H1 (cell line): ENCODE results near the gene HPS6. TPM values are rescaled to one million over a fixed set of nuclear protein-coding genes. Genes with fewer than 3 reads are reported as not detected.
A peak's percentile ranks its signal among the peaks of the same experiment; 100 is the strongest.

ENCODE experiments used
- CTCF ChIA-PET: fragments of 300-600 bp; sonication (Branson Sonifier 250); formaldehyde crosslinking; loops from one replicate; lab custom pipeline; 2021; ENCODE audit not compliant: partially characterized antibody; lab: Charles Lee
- POLR2A ChIA-PET: fragments of 300-600 bp; sonication (Branson Sonifier 250); formaldehyde crosslinking; loops from one replicate; lab custom pipeline; 2021; ENCODE audit warnings: inconsistent platforms; ENCODE audit not compliant: partially characterized antibody; lab: Charles Lee
- DNase-seq, 2 experiments: peaks; one replicate each; pipeline versions ENCODE4 v3.0.0 to v3.0.0-alpha.2; 2010 to 2022; ENCODE audit warnings: low spot score in 2 of 2, low read depth in 1 of 2, mixed read lengths in 1 of 2
- FAIRE-seq: peaks from 2 replicates; lab custom pipeline; 2011; peaks lifted over from hg19 to GRCh38; lab: Jason Lieb, UNC
- H2AFZ ChIP-seq: 2 replicates; pipeline ENCODE4 v1.8.1; 2012; ENCODE audit warnings: low read length, inconsistent platforms
- H2AK5ac ChIP-seq: 2 replicates; pipeline ENCODE4 v1.6.1; 2013; ENCODE audit warnings: low read depth, low read length
- H2BK120ac ChIP-seq: replicated peaks from 2 replicates; pipeline ENCODE3; 2013; ENCODE audit warnings: low read depth, low read length, inconsistent platforms
- H2BK12ac ChIP-seq: 2 replicates; pipeline ENCODE4 v1.6.1; 2013; ENCODE audit warnings: low read depth, low read length
- H2BK15ac ChIP-seq: 2 replicates; pipeline ENCODE4 v1.6.1; 2013; ENCODE audit warnings: low read length
- H2BK20ac ChIP-seq: 2 replicates; pipeline ENCODE4 v1.6.1; 2013; ENCODE audit warnings: low read length
- H2BK5ac ChIP-seq: 2 replicates; pipeline ENCODE4 v1.6.1; 2013; ENCODE audit warnings: low read depth, low read length
- H3K14ac ChIP-seq: 2 replicates; pipeline ENCODE4 v1.6.1; 2013; ENCODE audit warnings: inconsistent platforms; ENCODE audit not compliant: insufficient read length
- H3K18ac ChIP-seq: 2 replicates; pipeline ENCODE4 v1.6.1; 2013; ENCODE audit warnings: low read length; ENCODE audit errors: extremely low read depth
- H3K23ac ChIP-seq: 2 replicates; pipeline ENCODE4 v1.6.1; 2013; ENCODE audit warnings: inconsistent platforms; ENCODE audit not compliant: insufficient read length
- H3K23me2 ChIP-seq: 2 replicates; pipeline ENCODE4 v1.6.1; 2013; ENCODE audit warnings: low read depth, low read length
- H3K27ac ChIP-seq: 2 replicates; pipeline ENCODE4 v1.6.1; 2011; ENCODE audit warnings: low read depth, low read length, inconsistent platforms
- H3K27me3 ChIP-seq, 4 experiments: replicated peaks in 1 of 4; 1 replicate in 1 of 4; 2 replicates in 3 of 4; pipeline versions ENCODE4 v1.6.1 to v1.8.1; 2011 to 2013; ENCODE audit warnings: low read length in 3 of 4, mild to moderate bottlenecking in 3 of 4, inconsistent platforms in 2 of 4, mixed read lengths in 2 of 4, moderate library complexity in 1 of 4; ENCODE audit not compliant: control insufficient read depth in 3 of 4, insufficient read depth in 3 of 4; ENCODE audit errors: extremely low read depth in 1 of 4
- H3K36me3 ChIP-seq, 4 experiments: 2 replicates each; pipeline versions ENCODE4 v1.6.1 to v1.8.1; 2011 to 2013; ENCODE audit warnings: mild to moderate bottlenecking in 4 of 4, low read length in 3 of 4, moderate library complexity in 2 of 4, control low read depth in 1 of 4, inconsistent platforms in 1 of 4; ENCODE audit not compliant: insufficient read depth in 4 of 4, control insufficient read depth in 2 of 4
- H3K4ac ChIP-seq: replicated peaks from 2 replicates; pipeline ENCODE3; 2013; ENCODE audit warnings: low read length, low read depth, mixed read lengths, inconsistent platforms; ENCODE audit not compliant: insufficient read length
- H3K4me1 ChIP-seq, 4 experiments: replicated peaks in 1 of 4; 1 replicate in 1 of 4; 2 replicates in 3 of 4; pipeline versions ENCODE4 v1.6.1 to v1.8.1; 2011 to 2013; ENCODE audit warnings: low read length in 3 of 4, inconsistent platforms in 2 of 4, mixed read lengths in 1 of 4; ENCODE audit not compliant: insufficient read depth in 4 of 4, control insufficient read depth in 3 of 4
- H3K4me2 ChIP-seq, 2 experiments: 2 replicates each; pipeline versions ENCODE4 v1.6.1 to v1.8.1; 2011 to 2013; ENCODE audit warnings: low read depth in 2 of 2, low read length in 2 of 2, control low read depth in 1 of 2, inconsistent platforms in 1 of 2, mild to moderate bottlenecking in 1 of 2; ENCODE audit not compliant: insufficient read depth in 1 of 2
- H3K4me3 ChIP-seq, 4 experiments: fragments of 200-600, 300-600 bp in 1 of 4; sonication (generic), shearing (Covaris generic), sonication (Bioruptor Twin) in 1 of 4; 2 replicates each; pipeline versions ENCODE4 v1.5.1 to v1.8.1; 2011 to 2016; ENCODE audit warnings: low read length in 4 of 4, low read depth in 3 of 4, control low read depth in 2 of 4, inconsistent platforms in 2 of 4, mild to moderate bottlenecking in 2 of 4, mixed read lengths in 1 of 4, moderate library complexity in 1 of 4; ENCODE audit not compliant: insufficient read depth in 2 of 4; ENCODE audit errors: extremely low read depth in 1 of 4
- H3K56ac ChIP-seq: replicated peaks from 2 replicates; pipeline ENCODE3; 2013; ENCODE audit warnings: low read depth, mild to moderate bottlenecking, mixed read lengths, low read length, inconsistent platforms; ENCODE audit not compliant: insufficient read length
- H3K79me1 ChIP-seq: 2 replicates; pipeline ENCODE4 v1.6.1; 2013; ENCODE audit warnings: low read depth, low read length, control low read depth
- H3K79me2 ChIP-seq, 2 experiments: 2 replicates each; pipeline versions ENCODE4 v1.6.1 to v1.8.1; 2012 to 2013; ENCODE audit warnings: low read length in 2 of 2, mild to moderate bottlenecking in 2 of 2, inconsistent platforms in 1 of 2; ENCODE audit not compliant: insufficient read depth in 2 of 2, control insufficient read depth in 1 of 2
- H3K9ac ChIP-seq, 4 experiments: replicated peaks in 1 of 4; 1 replicate in 1 of 4; 2 replicates in 3 of 4; pipeline versions ENCODE4 v1.6.1 to v1.8.1; 2011 to 2013; ENCODE audit warnings: low read depth in 3 of 4, low read length in 3 of 4, control low read depth in 2 of 4, mild to moderate bottlenecking in 2 of 4, moderate library complexity in 2 of 4, inconsistent platforms in 1 of 4; ENCODE audit errors: extremely low read depth in 1 of 4
- H3K9me3 ChIP-seq, 2 experiments: 2 replicates each; pipeline versions ENCODE4 v1.6.1 to v1.8.1; 2012 to 2013; ENCODE audit warnings: mild to moderate bottlenecking in 2 of 2, moderate library complexity in 2 of 2, control low read depth in 1 of 2, inconsistent platforms in 1 of 2, low read depth in 1 of 2, low read length in 1 of 2, mixed read lengths in 1 of 2; ENCODE audit not compliant: insufficient read depth in 2 of 2
- H4K20me1 ChIP-seq, 2 experiments: replicated peaks in 1 of 2; 2 replicates each; pipeline versions ENCODE3 to v1.8.1; 2011 to 2013; ENCODE audit warnings: inconsistent platforms in 2 of 2, low read length in 2 of 2, mild to moderate bottlenecking in 1 of 2; ENCODE audit not compliant: insufficient read depth in 2 of 2, control insufficient read depth in 1 of 2
- H4K5ac ChIP-seq: 2 replicates; pipeline ENCODE4 v1.6.1; 2013; ENCODE audit warnings: low read length, low read depth, mixed read lengths, inconsistent platforms; ENCODE audit not compliant: insufficient read length
- H4K8ac ChIP-seq: 2 replicates; pipeline ENCODE4 v1.8.0; 2013; ENCODE audit warnings: mild to moderate bottlenecking, moderate library complexity, low read length, inconsistent platforms; ENCODE audit not compliant: insufficient read depth; ENCODE audit errors: extremely low read depth
- H4K91ac ChIP-seq: replicated peaks from 2 replicates; pipeline ENCODE3; 2013; ENCODE audit warnings: low read length, mixed read lengths, inconsistent platforms; ENCODE audit not compliant: insufficient read length
- CREB1 ChIP-seq: IDR thresholded peaks from 2 replicates; pipeline ENCODE4 v1.6.1; 2012; ENCODE audit warnings: inconsistent platforms
- GABPA ChIP-seq: IDR thresholded peaks from 2 replicates; pipeline ENCODE4 v1.6.1; 2011; ENCODE audit warnings: mild to moderate bottlenecking, low read length, moderate library complexity, borderline replicate concordance; ENCODE audit not compliant: insufficient read depth
- GTF2F1 ChIP-seq: IDR thresholded peaks from 2 replicates; pipeline ENCODE4 v1.6.1; 2012; ENCODE audit warnings: low read depth, low read length, improper control_type of control experiment, borderline replicate concordance
- NANOG ChIP-seq: IDR thresholded peaks from 2 replicates; pipeline ENCODE4 v1.6.1; 2011; ENCODE audit warnings: low read length, low read depth, mild to moderate bottlenecking, inconsistent platforms; ENCODE audit not compliant: insufficient read depth, poor library complexity, severe bottlenecking
- SUZ12 ChIP-seq: fragments of 200-600 bp; sonication (generic); IDR thresholded peaks from 2 replicates; pipeline ENCODE4 v1.6.1; 2012; ENCODE audit warnings: mild to moderate bottlenecking, inconsistent platforms, low read length, moderate library complexity, mixed read lengths
- TEAD4 ChIP-seq: IDR thresholded peaks from 2 replicates; pipeline ENCODE4 v1.6.1; 2012; ENCODE audit warnings: low read depth, low read length, inconsistent platforms, mixed read lengths
- ZNF274 ChIP-seq: IDR thresholded peaks from 2 replicates; pipeline ENCODE4 v1.7.0; 2012; ENCODE audit warnings: low read length, borderline replicate concordance; ENCODE audit errors: extremely low read depth
- WGBS, 2 experiments: shearing (Covaris generic) in 1 of 2; methylation state at CpG; one replicate each; pipeline versions ENCODE4 v1.1.6 to v1.1.7; 2013 to 2015; ENCODE audit warnings: low lambda C conversion rate in 2 of 2, mixed read lengths in 2 of 2, inconsistent platforms in 1 of 2, low coverage in 1 of 2, missing lambda C conversion rate in 1 of 2; ENCODE audit not compliant: insufficient replicate concordance in 2 of 2, insufficient coverage in 1 of 2, insufficient read length in 1 of 2; ENCODE audit errors: extremely low coverage in 1 of 2, missing lambda C conversion rate in 1 of 2; 5-methylcytosine and 5-hydroxymethylcytosine counted together
- polyA plus RNA-seq, 7 experiments: library from polyadenylated mRNA; depleted of rRNA in 3 of 7; stranded (reverse) in 5 of 7; unstranded in 2 of 7; fragments of >200 nt in 5 of 7; fragments of 200-250 nt in 2 of 7; gene quantifications; 1 replicate in 5 of 7; 2 replicates in 1 of 7; 4 replicates in 1 of 7; pipeline versions ENCODE4 v1.2.1 to v1.2.3, GENCODE V29; 2011 to 2013; ENCODE audit warnings: missing spikeins in 2 of 7, mixed read lengths in 2 of 7
- total RNA-seq: library from RNA; stranded (reverse); fragmentation: NEBNext Ultra II Directional; extraction: Animal tissue kit (Norgen Biotek cat#: 25700); gene quantifications from 2 replicates; pipeline ENCODE4 v1.2.1, GENCODE V29; 2021

The HPS6 gene
- total and polyA plus RNA-seq, 2 of the 8 experiments (the other 6 are each of a cell fraction or from before 2014, with no cell fraction given): 10.2 to 17.7 TPM

DNA sequence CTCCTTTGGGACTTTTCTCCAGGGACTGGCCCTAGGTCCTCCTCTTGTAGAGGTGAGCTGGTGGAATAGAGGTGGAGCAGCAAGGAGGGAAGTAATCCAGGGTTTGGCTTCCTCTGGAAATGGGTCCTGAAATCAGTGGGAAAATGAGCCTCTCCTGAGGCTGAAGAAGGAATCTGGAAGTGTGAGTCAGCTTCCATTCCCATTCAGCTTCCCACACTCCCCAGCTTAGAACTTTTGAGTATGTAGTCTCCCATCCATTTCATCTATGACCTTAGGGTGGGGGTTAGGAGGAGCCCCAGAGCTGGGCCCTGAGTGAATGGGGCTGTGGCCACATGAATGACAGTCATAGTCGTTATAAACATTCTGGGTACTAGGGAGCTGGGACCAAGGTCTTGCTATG lies 37.3 kb downstream of the HPS6 start:
- Histone ChIP-seq H2BK20ac (no peak overlapping the region), H3K4ac (no peak overlapping the region), H3K27me3 (no peaks in the 10 kb centered on the region), H3K4me3 (no peak overlapping the region), H4K5ac (no peak overlapping the region), H3K36me3 (peaks cover 2 to 30% (median 7%) of the 10 kb centered on the region in 4 experiments; a peak in 6 of 8 replicates), H4K8ac (0 out of 2 replicates have a peak overlapping the region, but pooled peaks have one; percentile 3), H3K9me3 (no peaks in the 10 kb centered on the region), H3K27ac (no peak overlapping the region), H3K23me2 (no peaks in the 10 kb centered on the region), H4K20me1 (peaks cover 0 to 2% of the 10 kb centered on the region in 2 experiments), H3K18ac (no peak overlapping the region), H3K4me1 (no peaks in the 10 kb centered on the region), H2BK5ac (no peak overlapping the region), H2BK15ac (no peak overlapping the region), H3K56ac (no peak overlapping the region), H3K79me2 (no peaks in the 10 kb centered on the region), H3K9ac (no peak overlapping the region), H2AK5ac (no peak overlapping the region), H2BK120ac (no peak overlapping the region), H3K14ac (no peak overlapping the region), H2BK12ac (no peak overlapping the region), H3K4me2 (no peak overlapping the region), H3K79me1 (no peaks in the 10 kb centered on the region), H4K91ac (no peak overlapping the region), H3K23ac (no peak overlapping the region), H2AFZ (no peak overlapping the region)
- no peak for TF ChIP-seq TEAD4
- no peak for TF ChIP-seq NANOG
- no peak for TF ChIP-seq GTF2F1
- TF ChIP-seq CREB1: no peak
- TF ChIP-seq ZNF274: no peak
- no peak for TF ChIP-seq GABPA
- TF ChIP-seq SUZ12: no peak
- POLR2A ChIA-PET: interaction anchor here (0.7 to 4.9 kb wide), 16 partner anchors 8 to 218 kb away, joined by 3 to 34 read pairs (median 5); partner anchors contain the start of genes LDB1 and NOLC1
- 100% methylated on average over 1 of the region's 1 CpG; no CpG with 5 or more reads in 1 of the 2 experiments for WGBS, 2 experiments
- FAIRE-seq: no peak
- CTCF ChIA-PET: interaction anchor here (1.4 to 8.7 kb wide), 5 partner anchors 8 to 44 kb away, joined by 3 to 86 read pairs (median 5); no protein-coding TSS in a partner anchor
- no peak for DNase-seq
